Astrocyte of the spinal cord (primary cell): ENCODE measurements around the gene KLK14.

Source experiments
- DNase-seq: peaks from one replicate; pipeline ENCODE4 v3.0.0; 2011; ENCODE audit warnings: low read depth, low spot score
- H3K4me3 ChIP-seq: 2 replicates; pipeline ENCODE4 v1.5.1; 2011; ENCODE audit warnings: low read depth, mild to moderate bottlenecking, low read length, moderate library complexity
- CTCF ChIP-seq: IDR thresholded peaks from 2 replicates; pipeline ENCODE4 v1.5.1; 2012; ENCODE audit warnings: low read depth, mild to moderate bottlenecking, low read length, inconsistent platforms
- in situ Hi-C: cut with HindIII; loops from 2 replicates; pipeline ENCODE4 v1.10.0; 2017; ENCODE audit warnings: low sequenced_read_pairs

The KLK14 gene

GRCh38 chr19:51071095-51071405 lies 11.6 kb downstream of the KLK14 start:
- in situ Hi-C loops = no loop called here
- no peak for TF ChIP-seq CTCF
- H3K4me3 ChIP-seq = no peak overlapping the region
- DNase-seq = no peak

DNA sequence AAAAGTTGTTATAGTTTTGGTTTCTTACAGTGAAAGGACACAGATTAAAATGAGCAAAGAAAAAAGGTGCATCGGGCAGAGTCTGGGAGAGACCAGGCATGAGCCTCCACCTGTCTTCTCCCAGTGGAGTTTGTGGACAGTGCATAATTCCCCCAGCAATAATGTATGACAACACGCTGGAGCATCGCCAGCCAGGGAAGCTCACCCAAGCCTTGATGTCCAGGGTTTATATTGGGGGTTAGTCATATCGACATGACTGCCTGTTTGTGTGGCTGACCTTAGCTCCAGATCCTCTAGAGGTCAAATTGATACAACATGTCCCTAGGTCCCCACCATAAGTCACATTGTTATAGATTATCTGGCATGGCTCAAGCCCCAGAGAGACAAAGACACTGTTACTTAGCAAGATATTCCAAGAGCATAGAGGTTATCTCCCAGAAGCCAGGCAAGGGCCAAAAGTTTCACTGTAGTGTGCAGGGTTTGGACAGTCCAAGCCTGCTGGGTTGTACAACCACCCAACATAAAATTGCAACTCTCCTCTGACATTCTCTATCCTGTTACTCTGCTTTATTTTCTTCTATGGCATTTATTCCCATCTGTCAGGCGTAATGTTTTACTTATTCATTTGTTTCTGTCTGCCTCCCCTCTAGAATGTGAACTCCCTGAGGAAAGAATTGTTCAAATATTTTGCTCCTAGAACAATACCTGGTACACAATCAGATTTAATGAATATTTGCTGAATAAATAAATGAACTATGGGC lies 12.2 kb downstream of the KLK14 start:
- in situ Hi-C loops = no loop called here
- TF ChIP-seq CTCF = no peak
- H3K4me3 ChIP-seq = no peak overlapping the region
- DNase-seq = no peak

DNA sequence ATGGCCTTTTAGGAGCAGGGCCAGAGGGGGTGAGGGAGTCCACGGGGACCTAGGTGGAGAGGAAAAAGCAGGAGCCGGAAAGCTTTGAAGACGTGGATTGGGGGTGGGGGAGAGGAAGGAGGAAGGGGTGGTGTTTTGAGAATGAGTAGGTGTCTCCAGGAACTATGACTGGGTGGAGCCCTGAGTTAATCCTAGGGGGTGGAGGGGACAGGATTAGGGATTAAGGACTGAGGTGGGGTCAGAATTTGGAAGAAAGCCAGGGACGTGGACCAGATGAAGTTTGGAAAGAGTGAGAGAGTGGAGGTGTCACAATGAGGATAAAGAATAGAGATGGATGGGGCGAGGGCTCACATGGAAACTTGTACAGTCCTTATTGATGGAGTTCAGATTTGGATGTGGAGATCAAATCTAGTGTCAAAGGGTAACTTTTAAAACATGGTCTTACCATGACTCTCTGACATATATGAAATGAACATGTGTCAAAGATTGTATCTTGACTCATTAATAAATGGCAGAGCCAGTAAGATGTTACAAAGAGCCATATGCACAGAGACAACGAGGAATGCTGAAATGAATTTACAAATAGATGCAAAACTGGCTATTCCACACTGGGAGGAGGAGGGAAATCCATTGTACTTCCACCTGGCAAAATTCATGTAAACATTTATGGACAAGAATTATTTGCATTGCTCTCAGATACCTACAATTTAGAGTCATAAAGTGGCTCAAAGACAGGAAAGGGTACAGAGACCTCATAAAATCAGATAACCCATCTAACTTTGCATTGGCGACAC lies 16.1 kb downstream of the KLK14 start:
- no peak for TF ChIP-seq CTCF
- in situ Hi-C loops = no loop called here
- no peak for DNase-seq
- no peak overlapping the region for H3K4me3 ChIP-seq

- in situ Hi-C loops = no loop called here
- H3K4me3 ChIP-seq = no peak overlapping the region
These were observed 17.3 kb downstream of the KLK14 start for GRCh38 chr19:51065221-51065960.

DNA sequence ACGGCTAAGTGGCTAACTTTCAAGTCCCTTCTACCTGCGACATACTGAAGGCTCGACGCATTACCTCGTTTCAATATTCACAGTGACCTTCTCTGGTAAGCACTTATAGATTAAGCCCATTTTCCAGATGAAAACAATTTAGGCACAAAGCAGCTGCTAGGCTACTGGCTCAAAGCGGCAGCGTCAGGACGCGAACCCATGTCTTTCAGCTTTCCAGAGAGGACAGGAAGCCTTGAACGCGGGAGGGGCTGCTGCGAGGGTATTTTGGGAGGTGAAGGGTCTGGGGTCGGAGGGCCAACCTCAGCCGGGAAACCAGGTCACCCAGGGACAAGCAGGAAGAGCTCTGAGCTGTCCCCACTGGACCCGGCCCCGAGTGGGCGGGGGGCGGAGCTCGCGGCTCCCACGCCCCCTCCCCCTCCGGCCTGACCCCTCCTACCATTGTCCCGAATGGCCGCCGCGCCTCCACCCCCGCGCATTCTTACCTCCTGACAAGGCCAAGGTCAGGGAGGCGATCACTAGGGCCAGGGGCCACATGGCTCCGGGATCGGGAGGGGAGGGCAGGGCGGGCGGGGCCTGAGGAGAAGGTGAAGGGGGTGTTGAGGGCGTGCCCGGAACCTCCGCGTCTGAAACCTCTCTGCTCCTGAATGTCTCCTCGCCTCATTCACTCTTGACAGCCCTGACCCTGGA lies 18.0 kb downstream of the KLK14 start, which contains the start of gene KLK13:
Gene KLK13 (minus strand): TSS at position 559 of the 687 bp plus-strand sequence. CDS start 25 bp downstream, at position 534.
- in situ Hi-C loops = no loop called here
- no peak for TF ChIP-seq CTCF
- no peak for DNase-seq
- no peak within 1 kb of the TSS for H3K4me3 ChIP-seq

More at GRCh38 chr19:51065221-51065960, 17.3 kb downstream of the KLK14 start:
- no peak for DNase-seq
- TF ChIP-seq CTCF = no peak

GRCh38 chr19:51063664-51064063 lies 19.0 kb downstream of the KLK14 start:
- in situ Hi-C loops = no loop called here
- no peak overlapping the region for H3K4me3 ChIP-seq
- TF ChIP-seq CTCF = no peak
- no peak for DNase-seq
